ENCODE measurements around the gene CXCL12.

The CXCL12 gene

GRCh38 chr10:44385026-44385695 lies at the start of gene CXCL12:
Gene CXCL12, minus strand, starts transcription at chr10:44385097. Its CDS starts 92 bp downstream, at chr10:44385005.
- ChIA-PET POLR2A (no interaction called here), CTCF (interaction anchor here (1.7 kb wide), 1 partner anchor 695 kb away, joined by 5 read pairs; no protein-coding TSS in a partner anchor)
- TF ChIP-seq ZNF384 (IDR thresholded peaks at IDR 0.05): no peak
- TF ChIP-seq CTBP1 (IDR thresholded peaks at IDR 0.05; ENCODE audit: borderline replicate concordance): no peak
- TF ChIP-seq FOXM1 (IDR thresholded peaks at IDR 0.05; ENCODE audit: borderline replicate concordance): no peak
- no peak for TF ChIP-seq SUZ12 (IDR thresholded peaks at IDR 0.05)
- no peak for TF ChIP-seq ELF4 (IDR thresholded peaks at IDR 0.05)
- no peak for DNase-seq (ENCODE audit: extremely low spot score)

GRCh38 chr10:44427479-44427878 lies 42.6 kb upstream of the CXCL12 start:
- ChIA-PET CTCF (no interaction called here), POLR2A (no interaction called here)
- TF ChIP-seq NFRKB (IDR thresholded peaks at IDR 0.05) (no peak), ZNF384 (IDR thresholded peaks at IDR 0.05) (no peak)
- no peak for DNase-seq (ENCODE audit: extremely low spot score)

DNA sequence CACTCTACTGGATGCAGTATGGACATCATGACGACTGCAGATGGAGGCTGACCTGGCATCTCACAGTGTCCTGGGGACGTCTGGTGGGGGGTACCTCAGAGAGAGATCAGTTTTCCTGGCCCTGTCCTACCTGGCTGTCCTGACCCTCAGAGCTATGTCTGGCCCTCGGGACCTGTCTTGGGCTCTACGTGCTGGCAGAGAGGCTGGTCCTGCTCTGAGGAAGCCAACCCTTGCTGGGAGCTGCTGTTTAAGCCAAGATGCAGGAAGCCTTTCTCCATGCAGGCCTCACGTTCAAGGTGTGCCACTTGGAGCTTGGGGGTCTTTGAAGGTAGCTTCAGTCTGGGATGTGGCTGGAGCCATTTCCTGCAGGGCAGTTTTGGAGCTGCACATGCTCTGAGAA lies 42.1 kb upstream of the CXCL12 start:
- no peak for TF ChIP-seq PKNOX1 (IDR thresholded peaks at IDR 0.05)
- CTCF ChIA-PET: no interaction called here

DNA sequence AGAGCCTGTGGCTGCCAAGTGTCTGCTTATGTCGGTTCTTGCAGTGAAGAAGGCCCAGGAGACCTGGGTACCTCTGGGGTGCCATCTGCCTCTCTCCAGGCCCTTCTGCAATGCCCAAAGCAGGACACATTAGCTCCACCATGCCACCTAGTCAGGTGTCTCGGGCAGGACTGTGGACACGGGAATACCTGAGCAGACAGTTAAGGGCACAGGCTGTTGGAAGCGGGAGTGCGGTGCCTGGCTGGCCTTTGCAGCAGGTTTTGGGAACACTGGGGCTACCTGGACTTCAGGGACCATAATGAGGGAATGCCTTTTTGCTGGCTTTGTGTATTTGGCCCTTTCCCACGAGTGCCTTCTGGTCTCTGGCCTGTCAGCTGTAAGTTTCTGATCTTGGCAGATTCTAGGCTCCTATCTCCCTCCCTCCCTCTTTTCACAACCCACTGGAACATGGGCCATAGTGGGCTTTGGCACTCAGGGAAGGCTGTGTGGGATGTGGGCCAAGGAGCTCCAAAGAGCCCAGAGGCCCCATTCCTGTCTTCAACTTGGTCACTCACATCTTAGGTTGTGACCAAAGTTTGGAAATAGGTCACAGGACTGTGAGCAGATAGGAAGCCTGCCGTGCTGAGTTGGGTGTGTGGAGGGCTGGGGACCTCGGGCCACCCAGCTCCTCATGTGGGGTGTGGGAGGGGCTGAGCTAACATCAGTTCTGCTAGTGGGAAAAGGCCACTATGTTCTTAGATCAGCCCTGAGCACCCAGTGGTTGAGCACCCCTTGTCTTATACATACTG lies 41.5 kb upstream of the CXCL12 start:
- DNase-seq (ENCODE audit: extremely low spot score): no peak
- TF ChIP-seq ELF4 (IDR thresholded peaks at IDR 0.05) (no peak), FOXA1 (IDR thresholded peaks at IDR 0.05) (no peak), ARNT (IDR thresholded peaks at IDR 0.05) (no peak), ZNF384 (IDR thresholded peaks at IDR 0.05) (no peak), SUZ12 (IDR thresholded peaks at IDR 0.05) (no peak), BHLHE40 (IDR thresholded peaks at IDR 0.05; ENCODE audit: borderline replicate concordance) (no peak), FOXK2 (IDR thresholded peaks at IDR 0.05) (no peak), FOXM1 (IDR thresholded peaks at IDR 0.05; ENCODE audit: borderline replicate concordance) (no peak), SP1 (IDR thresholded peaks at IDR 0.05) (no peak), L3MBTL2 (conservative IDR thresholded peaks at IDR 0.05) (no peak), HDGF (IDR thresholded peaks at IDR 0.05; ENCODE audit: borderline replicate concordance) (no peak), LEF1 (IDR thresholded peaks at IDR 0.05; ENCODE audit: borderline replicate concordance) (no peak), NFRKB (IDR thresholded peaks at IDR 0.05) (no peak), CTBP1 (IDR thresholded peaks at IDR 0.05; ENCODE audit: borderline replicate concordance) (no peak), PKNOX1 (IDR thresholded peaks at IDR 0.05) (no peak), TARDBP (IDR thresholded peaks at IDR 0.05) (no peak)
- CTCF ChIA-PET: no interaction called here
- POLR2A ChIA-PET: no interaction called here

More for the DNA sequence above, 42.1 kb upstream of the CXCL12 start:
- DNase-seq (ENCODE audit: extremely low spot score): no peak
- POLR2A ChIA-PET: no interaction called here

GRCh38 chr10:44425466-44425865 lies 40.6 kb upstream of the CXCL12 start:
- TF ChIP-seq PKNOX1 (IDR thresholded peaks at IDR 0.05) (no peak), L3MBTL2 (conservative IDR thresholded peaks at IDR 0.05) (no peak), FOXK2 (IDR thresholded peaks at IDR 0.05) (no peak), ZNF384 (IDR thresholded peaks at IDR 0.05) (no peak), FOXM1 (IDR thresholded peaks at IDR 0.05; ENCODE audit: borderline replicate concordance) (no peak)
- ChIA-PET POLR2A (no interaction called here), CTCF (no interaction called here)
- DNase-seq (ENCODE audit: extremely low spot score): no peak

GRCh38 chr10:44424957-44425356 lies 40.1 kb upstream of the CXCL12 start:
- DNase-seq (ENCODE audit: extremely low spot score): no peak
- POLR2A ChIA-PET: no interaction called here
- TF ChIP-seq ARNT (IDR thresholded peaks at IDR 0.05) (no peak), FOXM1 (IDR thresholded peaks at IDR 0.05; ENCODE audit: borderline replicate concordance) (no peak), NFRKB (IDR thresholded peaks at IDR 0.05) (no peak), SP1 (IDR thresholded peaks at IDR 0.05) (no peak), FOXA1 (IDR thresholded peaks at IDR 0.05) (no peak), PKNOX1 (IDR thresholded peaks at IDR 0.05) (no peak), FOXK2 (IDR thresholded peaks at IDR 0.05) (no peak), L3MBTL2 (conservative IDR thresholded peaks at IDR 0.05) (no peak), HDGF (IDR thresholded peaks at IDR 0.05; ENCODE audit: borderline replicate concordance) (no peak), LEF1 (IDR thresholded peaks at IDR 0.05; ENCODE audit: borderline replicate concordance) (no peak), CTBP1 (IDR thresholded peaks at IDR 0.05; ENCODE audit: borderline replicate concordance) (no peak), ELF4 (IDR thresholded peaks at IDR 0.05) (no peak), ZNF384 (IDR thresholded peaks at IDR 0.05) (no peak)
- CTCF ChIA-PET: no interaction called here

Data from HEK293T (cell line).